ENCODE results near the gene RAF1.

RAF1 gene

GRCh38 chr3:12671120-12671450 lies 7.2 kb upstream of the RAF1 start:
- no peak for TF ChIP-seq SIN3A (IDR thresholded peaks at IDR 0.05; ENCODE audit: borderline replicate concordance, insufficient read depth, low read length)
- TF ChIP-seq TAF1 (IDR thresholded peaks at IDR 0.05; ENCODE audit: borderline replicate concordance, insufficient read depth, low read length): no peak
- TF ChIP-seq REST (IDR thresholded peaks at IDR 0.05; ENCODE audit: insufficient read depth in 1 of 2, low read depth in 2 of 2, low read length in 2 of 2): no peak
- TF ChIP-seq FOXP2 (optimal IDR thresholded peaks at IDR 0.05; ENCODE audit: borderline replicate concordance, extremely low read depth, extremely low read length, insufficient read depth): no peak
- no peak for TF ChIP-seq POLR2AphosphoS5 (IDR thresholded peaks at IDR 0.05; ENCODE audit: low read depth, low read length)

- TF ChIP-seq POLR2AphosphoS5 (IDR thresholded peaks at IDR 0.05; ENCODE audit: low read depth, low read length) (no peak), REST (IDR thresholded peaks at IDR 0.05; ENCODE audit: insufficient read depth in 1 of 2, low read depth in 2 of 2, low read length in 2 of 2) (no peak), TAF1 (IDR thresholded peaks at IDR 0.05; ENCODE audit: borderline replicate concordance, insufficient read depth, low read length) (no peak), FOXP2 (optimal IDR thresholded peaks at IDR 0.05; ENCODE audit: borderline replicate concordance, extremely low read depth, extremely low read length, insufficient read depth) (no peak)
These were observed 6.6 kb upstream of the RAF1 start for GRCh38 chr3:12670365-12671119.

GRCh38 chr3:12663401-12663935 lies 449 bp downstream of the RAF1 start:
- TF ChIP-seq REST (IDR thresholded peaks at IDR 0.05; ENCODE audit: insufficient read depth in 1 of 2, low read depth in 2 of 2, low read length in 2 of 2) (no peak), SIN3A (IDR thresholded peaks at IDR 0.05; ENCODE audit: borderline replicate concordance, insufficient read depth, low read length) (no peak), POLR2AphosphoS5 (IDR thresholded peaks at IDR 0.05; ENCODE audit: low read depth, low read length) (no peak), TAF1 (IDR thresholded peaks at IDR 0.05; ENCODE audit: borderline replicate concordance, insufficient read depth, low read length) (no peak), FOXP2 (optimal IDR thresholded peaks at IDR 0.05; ENCODE audit: borderline replicate concordance, extremely low read depth, extremely low read length, insufficient read depth) (no peak)

GRCh38 chr3:12662593-12663400 lies 1.1 kb downstream of the RAF1 start:
- TF ChIP-seq POLR2AphosphoS5 (IDR thresholded peaks at IDR 0.05; ENCODE audit: low read depth, low read length): no peak
- no peak for TF ChIP-seq TAF1 (IDR thresholded peaks at IDR 0.05; ENCODE audit: borderline replicate concordance, insufficient read depth, low read length)

- TF ChIP-seq TAF1 (IDR thresholded peaks at IDR 0.05; ENCODE audit: borderline replicate concordance, insufficient read depth, low read length) (no peak), FOXP2 (optimal IDR thresholded peaks at IDR 0.05; ENCODE audit: borderline replicate concordance, extremely low read depth, extremely low read length, insufficient read depth) (no peak), SIN3A (IDR thresholded peaks at IDR 0.05; ENCODE audit: borderline replicate concordance, insufficient read depth, low read length) (no peak), REST (IDR thresholded peaks at IDR 0.05; ENCODE audit: insufficient read depth in 1 of 2, low read depth in 2 of 2, low read length in 2 of 2) (no peak), POLR2AphosphoS5 (IDR thresholded peaks at IDR 0.05; ENCODE audit: low read depth, low read length) (no peak)
These were observed 1.9 kb downstream of the RAF1 start for GRCh38 chr3:12661926-12662592.
